Measurements from ENCODE around the gene CCDC157. TPM values are rescaled to one million over a fixed set of nuclear protein-coding genes. Genes with fewer than 3 reads are reported as not detected.

Gene CCDC157
- total and polyA plus RNA-seq, 9 of the 15 experiments (the other 6 are each of a cell fraction or from before 2014, with no cell fraction given) = 0.04 to 1.3 (median 0.68) TPM

- 94% methylated on average over 2 of the region's 4 CpGs for WGBS (ENCODE audit: insufficient coverage, low coverage, missing lambda C conversion rate)
- no TSS peak for BruUV-seq (replicated peaks)
- Histone ChIP-seq H3K79me2 (ENCODE audit: control insufficient read depth, insufficient read depth, low read length) (no peaks in the 10 kb centered on the region), H3K36me3 (ENCODE audit: control insufficient read depth, insufficient read depth, low read length) (peaks cover 96% of the 10 kb centered on the region), H3K27me3 (ENCODE audit: control insufficient read depth in 2 of 2, insufficient read depth in 2 of 2, low read length in 2 of 2) (no peaks in the 10 kb centered on the region), H3K9me3 (replicated peaks; ENCODE audit: control insufficient read depth, insufficient read depth, low read depth, low read length) (no peaks in the 10 kb centered on the region), H4K20me1 (replicated peaks; ENCODE audit: control insufficient read depth, insufficient read depth, low read length) (no peaks in the 10 kb centered on the region), H3K4me3 (no peak overlapping the region), H3K9ac (ENCODE audit: insufficient read depth in 1 of 2, low read depth in 2 of 2, low read length in 2 of 2) (no peak overlapping the region), H3K4me1 (replicated peaks in 1 of 2; ENCODE audit: control insufficient read depth in 2 of 2, insufficient read depth in 2 of 2, low read length in 2 of 2) (peaks cover 0 to 5% of the 10 kb centered on the region in 2 experiments; a peak in 2 of 5 replicates), H3K27ac (ENCODE audit: extremely low read depth, low read depth, low read length) (no peak overlapping the region), H2AFZ (ENCODE audit: low read depth, low read length) (no peak overlapping the region), H3K9me1 (ENCODE audit: control insufficient read depth, insufficient read depth, low read length) (no peaks in the 10 kb centered on the region), H3K4me2 (ENCODE audit: insufficient read depth, low read length) (no peak overlapping the region)
- DNase-seq (ENCODE audit: extremely low read depth in 1 of 4, low spot score in 3 of 4) (no peak), ATAC-seq (no peak), FAIRE-seq (no peak)
- intact Hi-C loops (cut with micrococcal nuclease) (no loop called here), in situ Hi-C loops (cut with MboI) (no loop called here)
- POLR2A ChIA-PET = interaction anchor here (0.6 to 2.2 kb wide), 2 partner anchors 9 to 126 kb away, joined by 3 to 8 read pairs; partner anchors contain the start of gene TBC1D10A
- CTCF ChIA-PET (ENCODE audit: low intra/inter-chr PET ratio) = no interaction called here
- no peak for TF ChIP-seq FOS (IDR thresholded peaks at IDR 0.05; ENCODE audit: extremely low read depth, insufficient read length)
- no peak for TF ChIP-seq PHB2 (IDR thresholded peaks at IDR 0.05; ENCODE audit: low read depth)
- no peak for TF ChIP-seq TRIM24 (IDR thresholded peaks at IDR 0.05)
- TF ChIP-seq, protein P1, sequence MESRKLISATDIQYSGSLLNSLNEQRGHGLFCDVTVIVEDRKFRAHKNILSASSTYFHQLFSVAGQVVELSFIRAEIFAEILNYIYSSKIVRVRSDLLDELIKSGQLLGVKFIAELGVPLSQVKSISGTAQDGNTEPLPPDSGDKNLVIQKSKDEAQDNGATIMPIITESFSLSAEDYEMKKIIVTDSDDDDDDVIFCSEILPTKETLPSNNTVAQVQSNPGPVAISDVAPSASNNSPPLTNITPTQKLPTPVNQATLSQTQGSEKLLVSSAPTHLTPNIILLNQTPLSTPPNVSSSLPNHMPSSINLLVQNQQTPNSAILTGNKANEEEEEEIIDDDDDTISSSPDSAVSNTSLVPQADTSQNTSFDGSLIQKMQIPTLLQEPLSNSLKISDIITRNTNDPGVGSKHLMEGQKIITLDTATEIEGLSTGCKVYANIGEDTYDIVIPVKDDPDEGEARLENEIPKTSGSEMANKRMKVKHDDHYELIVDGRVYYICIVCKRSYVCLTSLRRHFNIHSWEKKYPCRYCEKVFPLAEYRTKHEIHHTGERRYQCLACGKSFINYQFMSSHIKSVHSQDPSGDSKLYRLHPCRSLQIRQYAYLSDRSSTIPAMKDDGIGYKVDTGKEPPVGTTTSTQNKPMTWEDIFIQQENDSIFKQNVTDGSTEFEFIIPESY (CRISPR knock-in tag; IDR thresholded peaks at IDR 0.05) = no peak
- TF ChIP-seq TARDBP (IDR thresholded peaks at IDR 0.05) = no peak
- no peak for TF ChIP-seq E2F8 (IDR thresholded peaks at IDR 0.05; ENCODE audit: low read depth, partially characterized antibody)
- no peak for TF ChIP-seq NKRF (IDR thresholded peaks at IDR 0.05; ENCODE audit: borderline replicate concordance)
- no peak for TF ChIP-seq PCBP2 (IDR thresholded peaks at IDR 0.05; ENCODE audit: low read depth, low read length, poor library complexity, severe bottlenecking)
- no peak for TF ChIP-seq TEAD2 (tag; IDR thresholded peaks at IDR 0.05)
- TF ChIP-seq PURB (CRISPR knock-in tag; IDR thresholded peaks at IDR 0.05; ENCODE audit: low read depth) = no peak
- no peak for TF ChIP-seq NFIX (CRISPR knock-in tag; IDR thresholded peaks at IDR 0.05; ENCODE audit: low read depth)
- TF ChIP-seq HCFC1 (IDR thresholded peaks at IDR 0.05; ENCODE audit: low read depth, low read length) = no peak
- TF ChIP-seq BCL6 (CRISPR knock-in tag; IDR thresholded peaks at IDR 0.05) = no peak
- TF ChIP-seq SIN3A (IDR thresholded peaks at IDR 0.05; ENCODE audit: borderline replicate concordance in 2 of 2, control insufficient read depth in 1 of 2, low read depth in 2 of 2, low read length in 2 of 2) = no peak
- no peak for TF ChIP-seq ZNF146 (CRISPR knock-in tag; IDR thresholded peaks at IDR 0.05; ENCODE audit: unreplicated experiment)
These were observed 19.9 kb upstream of the CCDC157 start for GRCh38 chr22:30336752-30337460.
